Measurements from ENCODE around the gene UNCX.

The UNCX gene

GRCh38 chr7:1214516-1214915, 18.2 kb upstream of the UNCX start:
- FAIRE-seq (no peak), DNase-seq (ENCODE audit: low spot score) (no peak)

GRCh38 chr7:1218541-1219165, 14.0 kb upstream of the UNCX start:
- DNase-seq (ENCODE audit: low spot score) (no peak), FAIRE-seq (no peak)

GRCh38 chr7:1219498-1219897, 13.2 kb upstream of the UNCX start:
- no peak for DNase-seq (ENCODE audit: low spot score)
- FAIRE-seq = no peak

DNA sequence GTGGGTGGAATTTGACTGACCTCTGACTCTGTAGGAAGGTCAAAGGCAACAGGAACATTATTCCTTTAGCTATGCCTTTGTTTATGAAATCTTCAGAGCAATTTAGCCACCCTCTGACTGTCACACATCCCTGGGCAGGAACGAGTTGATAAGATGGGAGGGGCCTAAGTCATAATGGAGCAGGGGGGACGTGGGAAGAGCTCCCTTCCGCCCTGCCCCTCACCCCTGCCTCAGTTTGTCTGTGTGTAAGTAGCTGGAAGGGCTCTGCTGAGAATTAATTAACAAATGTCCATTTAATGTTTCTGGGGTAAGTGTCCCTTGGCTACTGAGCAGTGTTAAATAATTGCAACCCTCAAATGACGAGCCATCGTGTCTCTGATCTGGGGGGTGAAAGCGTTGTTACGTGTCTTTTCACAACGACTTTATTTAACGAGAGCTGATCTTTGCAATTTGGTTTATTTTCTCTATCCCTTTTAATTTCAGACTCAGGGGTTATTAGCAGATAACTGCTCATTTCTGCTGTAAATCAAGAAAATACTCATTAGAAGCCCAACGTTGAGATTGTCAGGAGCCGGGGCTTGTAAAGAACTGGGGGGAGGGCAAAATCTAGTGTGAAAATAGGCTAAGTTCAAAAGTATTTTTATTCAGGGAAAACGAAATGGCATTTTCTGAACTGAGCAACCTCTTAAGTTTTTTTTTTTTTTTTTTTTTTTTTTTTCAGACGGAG, 12.5 kb upstream of the UNCX start:
- no peak for DNase-seq (ENCODE audit: low spot score)
- no peak for FAIRE-seq

GRCh38 chr7:1220977-1221745, 11.5 kb upstream of the UNCX start:
- FAIRE-seq = no peak

DNA sequence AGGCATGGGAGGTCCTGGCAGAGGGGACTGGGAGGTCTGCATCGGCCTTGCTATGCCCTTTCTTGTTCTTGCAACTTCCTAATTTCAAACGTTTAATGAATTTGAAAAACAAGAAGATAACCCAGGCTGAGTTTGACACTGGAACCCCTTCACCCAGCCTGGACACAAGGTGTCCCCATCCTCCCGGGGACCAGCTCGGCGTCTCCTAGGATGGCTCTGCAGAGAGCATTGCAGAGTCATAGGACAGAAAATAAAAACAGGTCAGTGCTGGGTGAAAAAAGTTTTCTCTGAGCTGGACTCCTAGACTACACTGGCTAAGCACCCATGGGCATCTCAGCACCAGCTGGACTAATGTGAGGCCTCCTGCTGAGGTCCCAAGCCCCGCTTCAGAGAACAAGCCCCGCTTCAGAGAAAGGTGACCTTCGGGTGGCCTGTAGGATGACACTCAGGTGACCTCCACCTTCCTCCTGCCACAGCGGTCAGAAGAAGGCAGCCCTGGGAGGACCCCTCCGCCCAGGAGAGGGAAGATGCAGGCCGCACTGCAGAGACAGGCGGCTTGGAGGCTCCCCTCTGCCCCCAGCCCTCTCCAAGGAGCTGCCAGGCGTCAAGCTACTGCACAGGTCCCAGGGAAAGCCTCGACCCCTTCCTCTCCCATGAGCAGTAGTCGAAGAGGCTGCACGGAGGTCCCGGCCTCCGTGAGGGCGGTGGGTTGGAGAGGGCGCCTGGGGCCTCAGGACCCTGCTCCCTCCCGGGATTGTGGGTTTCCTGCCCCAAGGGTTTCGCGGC, 9.3 kb upstream of the UNCX start:
- no peak for DNase-seq (ENCODE audit: low spot score)
- FAIRE-seq = no peak

More at GRCh38 chr7:1220977-1221745, 11.5 kb upstream of the UNCX start:
- no peak for DNase-seq (ENCODE audit: low spot score)

DNA sequence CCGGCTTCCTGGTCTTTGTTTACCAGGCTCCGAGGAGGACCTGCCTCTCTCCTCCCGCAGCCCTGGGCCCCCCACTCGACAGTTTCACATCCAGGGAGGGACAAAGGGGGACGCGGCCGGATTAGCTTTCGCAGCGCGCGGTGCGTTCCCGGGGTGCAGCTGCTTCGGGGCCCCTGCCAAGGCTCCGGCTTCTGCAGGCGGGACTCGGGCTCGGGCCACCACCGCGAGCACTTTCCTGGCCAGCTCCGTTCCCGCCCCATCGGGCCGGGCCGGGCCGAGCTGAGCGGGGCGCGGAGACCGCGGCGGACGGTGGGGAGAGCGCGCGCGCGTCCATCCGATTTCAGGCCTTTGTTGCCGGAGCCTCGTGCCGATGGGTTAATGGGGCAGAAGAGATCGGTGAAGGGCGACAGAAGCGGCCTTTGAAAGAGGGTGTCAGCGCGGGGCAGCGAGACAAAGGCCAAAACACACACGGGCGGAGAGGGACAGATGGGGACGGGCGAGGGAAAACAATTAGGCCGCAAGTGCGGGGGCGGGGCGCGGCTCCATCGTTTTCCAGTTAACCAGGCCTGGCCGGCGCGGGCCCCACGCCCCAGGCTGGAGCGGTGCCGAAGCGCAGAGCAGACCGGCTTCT, 8.5 kb upstream of the UNCX start:
- DNase-seq (ENCODE audit: low spot score) (no peak), FAIRE-seq (no peak)

DNA sequence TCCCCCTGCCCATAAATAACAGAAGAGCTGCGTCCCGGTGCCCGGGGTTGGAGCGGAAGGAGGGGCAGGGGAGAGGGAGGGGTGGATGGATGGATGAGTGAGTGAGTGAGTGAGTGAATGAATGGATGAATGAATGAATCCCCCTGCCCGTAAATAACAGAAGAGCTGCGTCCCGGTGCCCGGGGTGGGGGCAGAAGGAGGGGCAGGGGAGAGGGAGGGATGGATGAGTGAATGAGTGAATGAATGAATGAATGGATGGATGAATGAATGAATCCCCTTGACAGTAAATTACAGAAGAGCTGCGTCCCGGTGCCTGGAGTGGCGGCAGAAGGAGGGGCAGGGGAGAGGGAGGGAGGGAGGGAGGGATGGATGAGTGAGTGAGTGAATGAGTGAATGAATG, 7.6 kb upstream of the UNCX start:
- no peak for FAIRE-seq

GRCh38 chr7:1225441-1226185, 7.1 kb upstream of the UNCX start:
- no peak for FAIRE-seq
- DNase-seq (ENCODE audit: low spot score) = no peak

More for the DNA sequence above, 7.6 kb upstream of the UNCX start:
- no peak for DNase-seq (ENCODE audit: low spot score)

GRCh38 chr7:1226186-1226901, 6.3 kb upstream of the UNCX start:
- DNase-seq (ENCODE audit: low spot score) = no peak
- no peak for FAIRE-seq

GRCh38 chr7:1227071-1227804, 5.4 kb upstream of the UNCX start:
- DNase-seq (ENCODE audit: low spot score) (no peak), FAIRE-seq (no peak)

DNA sequence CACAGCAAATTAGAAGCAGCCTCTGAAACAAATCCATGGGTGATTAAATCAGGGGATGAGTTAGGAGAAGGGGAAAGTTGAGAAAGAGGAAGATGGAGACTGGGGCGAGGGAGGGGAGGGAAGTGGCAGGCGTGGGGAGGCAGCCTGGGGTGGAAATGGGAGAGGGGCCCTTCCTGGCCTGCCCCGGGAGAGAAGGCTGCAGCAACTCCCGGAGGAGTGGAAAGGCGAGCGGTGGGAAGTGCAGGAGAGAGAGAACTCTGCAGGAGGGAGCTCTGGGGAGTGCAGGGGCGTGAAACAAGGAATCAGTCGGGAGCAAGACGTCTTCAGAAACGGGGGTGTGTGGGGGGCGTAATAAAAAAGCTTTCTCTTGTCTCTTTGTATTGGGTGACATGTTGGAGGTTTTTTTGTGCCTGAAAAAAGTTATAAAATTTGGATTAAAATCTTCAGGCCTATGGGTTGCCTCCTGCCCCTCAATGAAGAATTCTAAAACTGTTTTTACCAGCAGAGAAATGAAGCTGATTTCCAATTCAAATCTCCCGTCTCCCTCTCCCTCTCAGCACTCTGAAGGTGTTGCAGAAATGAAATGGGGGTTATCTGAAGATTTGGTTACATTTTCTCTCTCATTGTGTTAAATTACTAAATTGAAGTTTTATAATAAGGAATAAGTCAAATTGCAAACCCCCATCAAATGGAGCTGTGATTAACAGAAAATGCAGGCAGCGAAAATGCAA, 4.7 kb upstream of the UNCX start:
- FAIRE-seq = no peak
- no peak for DNase-seq (ENCODE audit: low spot score)

DNA sequence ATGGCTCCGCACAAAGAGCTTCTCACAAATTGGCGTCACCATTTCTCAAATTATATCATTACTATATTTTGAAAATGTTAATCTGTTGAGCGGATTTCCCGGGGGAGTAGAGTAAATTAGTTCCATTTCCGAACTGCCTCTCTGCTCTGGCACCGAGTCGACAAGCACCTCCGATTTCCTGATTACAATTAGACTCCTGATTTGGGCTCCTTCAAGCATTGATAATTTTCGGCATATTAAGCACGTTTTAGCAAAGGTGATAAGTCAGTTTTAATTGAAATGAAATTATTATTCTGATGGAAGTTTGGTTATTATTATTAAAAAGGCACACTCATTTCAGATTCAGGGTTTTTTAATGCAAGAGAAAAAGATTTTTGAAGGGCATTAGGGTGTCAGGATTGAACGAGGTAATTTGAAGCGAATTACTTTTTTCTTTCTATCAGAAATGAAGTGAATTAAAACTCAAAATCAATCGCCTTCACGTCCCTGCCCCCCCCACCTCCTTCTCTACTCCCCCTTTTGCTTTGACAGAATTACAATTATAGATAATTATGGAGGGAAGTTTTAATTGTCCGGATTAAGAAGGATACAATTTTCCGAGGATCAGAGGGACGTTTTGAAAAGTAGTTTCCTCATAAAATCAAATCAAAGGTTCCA, 4.0 kb upstream of the UNCX start:
- FAIRE-seq (no peak), DNase-seq (ENCODE audit: low spot score) (no peak)

- no peak for DNase-seq (ENCODE audit: low spot score)
- no peak for FAIRE-seq
Measured at GRCh38 chr7:1229202-1229947, 3.3 kb upstream of the UNCX start.

DNA sequence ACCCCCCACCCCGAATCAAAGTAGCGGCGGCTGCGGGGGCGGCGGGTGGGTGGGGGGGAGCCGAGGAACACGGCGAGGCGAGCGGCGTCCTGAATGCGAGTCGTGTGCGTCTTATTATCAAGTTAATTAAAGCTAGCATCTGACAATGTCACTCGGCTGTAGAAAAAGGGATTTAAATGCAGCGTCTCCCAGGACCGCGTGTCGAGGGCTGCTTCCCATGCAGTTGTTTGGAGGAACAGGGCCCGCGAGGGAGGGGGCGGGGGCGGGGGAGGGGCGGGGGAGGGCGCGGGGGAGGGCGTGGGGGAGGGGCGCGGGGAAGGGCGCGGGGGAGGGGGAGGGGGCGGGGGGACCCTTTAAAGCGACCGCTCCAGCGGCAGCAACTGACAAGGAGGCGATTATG, 2.7 kb upstream of the UNCX start:
- FAIRE-seq (no peak), DNase-seq (ENCODE audit: low spot score) (no peak)

DNA sequence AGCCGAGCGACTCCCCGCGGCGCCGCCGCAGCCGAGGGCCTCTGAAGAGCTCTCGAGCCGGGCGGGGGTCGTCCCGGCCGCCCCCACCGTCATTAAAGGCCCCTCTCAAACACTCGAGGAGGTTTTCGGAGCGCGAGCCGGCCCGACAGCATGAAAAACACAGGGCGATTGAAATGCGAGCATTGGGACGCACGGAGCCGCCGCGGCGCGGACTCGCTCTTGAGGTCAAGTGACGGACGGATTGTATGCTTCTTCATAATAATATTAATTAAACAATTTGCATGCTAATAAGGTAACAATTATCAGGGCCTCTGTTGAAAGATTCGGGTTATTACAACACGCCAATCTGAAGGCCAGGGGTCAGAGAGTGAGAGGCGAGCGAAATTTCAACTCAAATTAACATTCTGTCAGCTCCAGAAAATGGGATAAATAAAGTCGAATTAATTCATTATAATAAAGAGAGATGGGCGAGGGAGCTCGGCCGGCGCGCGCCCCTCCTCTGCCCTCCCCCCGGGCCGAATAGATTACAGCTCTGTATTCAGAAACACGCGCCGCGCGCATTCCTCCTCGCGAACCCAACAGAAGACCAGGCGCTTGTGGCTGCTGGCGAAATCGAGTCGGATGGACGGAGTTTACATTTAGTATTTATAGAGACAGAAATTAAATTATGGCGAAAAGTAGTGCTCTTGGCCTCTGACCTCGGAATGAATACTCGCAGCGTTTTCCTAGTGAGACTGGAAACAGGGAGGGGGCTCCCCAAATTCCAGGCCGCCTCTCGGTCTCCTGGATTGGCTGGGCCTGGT, 2.1 kb upstream of the UNCX start:
- no peak for DNase-seq (ENCODE audit: low spot score)
- no peak for FAIRE-seq
